Measurements from ENCODE around the gene HCFC2.

DNA sequence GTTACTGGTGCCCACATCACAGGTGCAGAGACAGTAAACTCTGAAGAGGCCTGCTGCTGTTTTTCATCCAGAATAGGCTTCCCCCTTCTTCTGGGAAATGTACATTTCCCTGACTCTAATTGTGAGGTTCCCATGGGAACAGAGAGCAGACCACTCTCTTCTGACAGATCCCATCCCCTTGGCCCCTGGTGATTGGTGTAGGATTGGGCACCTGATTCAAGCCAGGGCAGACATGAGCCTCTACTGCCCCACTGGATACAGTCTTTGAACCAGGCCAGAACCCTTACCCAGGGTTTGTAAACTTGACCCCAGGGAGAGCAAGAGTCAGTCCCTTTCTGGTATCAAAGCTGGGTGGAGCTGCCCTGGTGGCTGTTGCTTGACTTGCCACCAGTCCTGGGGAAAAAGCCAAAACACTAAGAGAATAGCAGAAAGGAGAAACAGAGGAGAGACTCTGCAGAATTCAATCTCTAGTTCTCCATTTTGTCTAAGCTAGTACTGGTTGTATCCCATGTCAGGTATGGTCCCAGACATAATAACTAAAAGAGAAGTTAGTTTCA, 88.4 kb downstream of the HCFC2 start:
- TF ChIP-seq, protein P1, sequence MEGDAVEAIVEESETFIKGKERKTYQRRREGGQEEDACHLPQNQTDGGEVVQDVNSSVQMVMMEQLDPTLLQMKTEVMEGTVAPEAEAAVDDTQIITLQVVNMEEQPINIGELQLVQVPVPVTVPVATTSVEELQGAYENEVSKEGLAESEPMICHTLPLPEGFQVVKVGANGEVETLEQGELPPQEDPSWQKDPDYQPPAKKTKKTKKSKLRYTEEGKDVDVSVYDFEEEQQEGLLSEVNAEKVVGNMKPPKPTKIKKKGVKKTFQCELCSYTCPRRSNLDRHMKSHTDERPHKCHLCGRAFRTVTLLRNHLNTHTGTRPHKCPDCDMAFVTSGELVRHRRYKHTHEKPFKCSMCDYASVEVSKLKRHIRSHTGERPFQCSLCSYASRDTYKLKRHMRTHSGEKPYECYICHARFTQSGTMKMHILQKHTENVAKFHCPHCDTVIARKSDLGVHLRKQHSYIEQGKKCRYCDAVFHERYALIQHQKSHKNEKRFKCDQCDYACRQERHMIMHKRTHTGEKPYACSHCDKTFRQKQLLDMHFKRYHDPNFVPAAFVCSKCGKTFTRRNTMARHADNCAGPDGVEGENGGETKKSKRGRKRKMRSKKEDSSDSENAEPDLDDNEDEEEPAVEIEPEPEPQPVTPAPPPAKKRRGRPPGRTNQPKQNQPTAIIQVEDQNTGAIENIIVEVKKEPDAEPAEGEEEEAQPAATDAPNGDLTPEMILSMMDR (IDR thresholded peaks at IDR 0.05 in 8 of 11, conservative IDR thresholded peaks at IDR 0.05 in 3 of 11) = no peak
- TF ChIP-seq POLR2A (IDR thresholded peaks at IDR 0.05) (no peak), POLR2AphosphoS5 (IDR thresholded peaks at IDR 0.05) (no peak)
